ENCODE measurements around the gene VEGFA.
A peak's percentile ranks its signal among the peaks of the same experiment; 100 is the strongest.

The VEGFA gene

DNA sequence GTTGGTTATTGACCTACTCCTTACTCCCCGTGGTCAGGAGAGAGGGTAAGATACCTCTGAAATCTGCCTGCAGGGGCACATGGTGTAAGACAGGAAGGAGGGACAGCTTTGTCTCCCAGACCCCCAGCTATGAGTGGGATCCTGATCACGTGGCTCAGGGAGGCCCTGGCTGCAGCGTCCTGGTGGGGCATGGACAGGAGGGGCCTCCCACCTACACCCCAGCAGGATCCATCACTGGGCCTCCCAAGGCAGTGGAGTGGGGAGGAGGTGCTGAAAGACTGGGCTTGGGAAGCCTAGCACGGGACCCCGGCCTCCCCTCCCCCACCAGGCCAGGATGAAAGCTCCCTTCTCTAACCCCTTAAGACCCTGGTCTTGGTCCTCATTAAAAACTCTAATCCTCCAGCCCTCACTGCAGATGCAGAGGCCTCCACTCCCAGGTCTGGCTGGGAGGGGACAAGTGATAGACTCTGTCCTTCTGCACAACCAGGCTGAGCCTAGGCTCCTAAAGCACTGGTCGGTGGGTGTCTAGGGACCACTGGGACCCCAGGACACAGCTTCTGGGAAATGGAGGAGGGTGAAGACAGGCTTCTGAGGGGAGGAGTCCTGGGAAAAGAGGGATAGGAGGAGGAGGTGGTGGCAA, 29.6 kb upstream of the VEGFA start:
- Histone ChIP-seq H3K27ac (ENCODE audit: low read length) (no peak overlapping the region), H3K9ac (ENCODE audit: low read length) (no peak overlapping the region), H3K4me1 (ENCODE audit: control insufficient read depth, low read depth, low read length) (peaks cover 17% of the 10 kb centered on the region)

DNA sequence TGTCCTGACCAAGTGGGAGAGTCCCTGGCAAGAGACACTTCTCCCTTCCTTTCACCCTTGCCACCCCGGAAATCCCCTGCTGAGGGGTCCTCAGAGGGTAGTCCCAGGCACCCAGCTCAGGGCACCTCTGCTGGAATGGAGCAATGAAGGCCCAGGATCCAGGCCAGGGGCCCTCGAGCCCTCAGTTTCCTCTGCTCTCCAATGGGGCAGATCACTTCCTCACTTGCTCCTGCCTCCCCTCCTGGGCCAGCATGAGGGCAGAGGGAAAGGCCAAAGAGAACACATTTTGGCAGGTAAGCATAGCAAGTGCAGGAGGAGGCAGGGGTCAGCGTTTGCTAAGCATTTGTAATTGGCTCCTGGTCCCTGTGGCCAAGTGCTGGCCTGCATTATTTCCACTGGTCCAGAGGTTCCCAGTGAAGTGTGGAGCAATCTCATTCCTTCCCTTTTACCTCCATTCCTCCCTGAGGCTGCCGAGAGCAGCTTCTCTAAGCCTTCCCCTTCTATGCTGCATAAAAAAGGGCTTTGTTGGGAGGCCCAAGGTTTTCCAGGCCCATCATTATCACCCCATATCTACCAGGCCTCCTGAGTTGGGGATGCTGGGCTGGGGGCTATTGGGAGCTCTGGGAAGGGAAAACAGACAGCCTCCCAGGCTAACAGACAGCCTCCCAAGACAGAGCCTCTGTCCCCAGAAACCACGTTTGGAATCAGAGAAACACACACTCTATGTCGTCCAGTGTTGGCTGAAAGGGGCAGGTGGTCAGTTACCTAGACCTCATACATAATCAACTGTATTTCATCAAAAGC, 28.8 kb upstream of the VEGFA start:
- Histone ChIP-seq H3K9me3 (ENCODE audit: control insufficient read depth, low read depth, low read length) (no peaks in the 10 kb centered on the region), H3K27ac (ENCODE audit: low read length) (no peak overlapping the region), H3K36me3 (ENCODE audit: control insufficient read depth, low read depth, low read length) (no peaks in the 10 kb centered on the region), H3K9ac (ENCODE audit: low read length) (no peak overlapping the region), H3K4me1 (ENCODE audit: control insufficient read depth, low read depth, low read length) (peaks cover 17% of the 10 kb centered on the region), H3K27me3 (ENCODE audit: control insufficient read depth, insufficient read depth, low read length) (no peaks in the 10 kb centered on the region), H3K4me3 (ENCODE audit: low read length) (no peak overlapping the region)

More for the DNA sequence above, 29.6 kb upstream of the VEGFA start:
- no peaks in the 10 kb centered on the region for H3K9me3 ChIP-seq (ENCODE audit: control insufficient read depth, low read depth, low read length)
- no peaks in the 10 kb centered on the region for H3K27me3 ChIP-seq (ENCODE audit: control insufficient read depth, insufficient read depth, low read length)
- H3K4me3 ChIP-seq (ENCODE audit: low read length), result no peak overlapping the region
- no peaks in the 10 kb centered on the region for H3K36me3 ChIP-seq (ENCODE audit: control insufficient read depth, low read depth, low read length)

DNA sequence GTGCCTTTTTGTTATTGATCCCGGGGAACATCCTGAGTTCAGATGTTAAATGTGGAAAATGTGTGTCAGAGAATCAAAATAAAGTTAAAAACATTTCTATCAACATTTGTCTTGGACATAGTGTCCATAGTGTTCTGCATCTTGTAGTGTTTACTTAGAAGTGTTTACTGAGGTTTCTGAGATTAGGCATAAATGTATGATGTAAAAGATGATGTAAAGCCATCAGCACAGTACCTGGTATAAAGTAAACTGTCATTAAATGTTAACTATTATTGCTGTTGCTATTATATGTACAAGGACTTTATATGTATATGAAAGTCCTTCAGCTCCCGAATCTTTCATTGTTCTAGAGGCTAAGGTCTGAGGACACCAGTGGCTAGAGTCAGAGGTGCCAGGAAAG, 28.2 kb upstream of the VEGFA start:
- Histone ChIP-seq H3K36me3 (ENCODE audit: control insufficient read depth, low read depth, low read length) (no peaks in the 10 kb centered on the region), H3K27ac (ENCODE audit: low read length) (no peak overlapping the region), H3K4me1 (ENCODE audit: control insufficient read depth, low read depth, low read length) (peaks cover 17% of the 10 kb centered on the region), H3K27me3 (ENCODE audit: control insufficient read depth, insufficient read depth, low read length) (no peaks in the 10 kb centered on the region), H3K4me3 (ENCODE audit: low read length) (no peak overlapping the region), H3K9ac (ENCODE audit: low read length) (no peak overlapping the region), H3K9me3 (ENCODE audit: control insufficient read depth, low read depth, low read length) (no peaks in the 10 kb centered on the region)

DNA sequence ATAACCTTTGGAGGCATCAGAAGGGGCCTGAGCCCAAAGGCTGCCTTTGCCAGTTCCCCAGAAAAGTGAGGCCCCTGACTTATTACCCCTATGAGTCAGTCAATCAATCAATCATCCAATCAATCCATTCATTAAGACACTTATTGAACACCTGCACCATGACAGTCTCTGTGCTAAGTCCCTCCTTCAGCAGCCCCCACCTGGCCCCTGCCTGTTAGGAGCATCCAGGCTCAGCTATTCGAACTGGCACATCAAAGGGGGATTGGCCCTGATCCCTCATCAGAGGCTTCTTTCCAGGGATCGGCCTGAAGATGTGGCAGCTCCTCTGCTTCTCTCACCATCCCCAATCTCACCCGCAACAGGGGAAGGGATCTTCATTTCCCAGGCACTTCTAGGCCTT, 27.7 kb upstream of the VEGFA start:
- Histone ChIP-seq H3K4me1 (ENCODE audit: control insufficient read depth, low read depth, low read length) (peaks cover 16% of the 10 kb centered on the region), H3K27ac (ENCODE audit: low read length) (no peak overlapping the region), H3K4me3 (ENCODE audit: low read length) (no peak overlapping the region), H3K9ac (ENCODE audit: low read length) (no peak overlapping the region), H3K36me3 (ENCODE audit: control insufficient read depth, low read depth, low read length) (no peaks in the 10 kb centered on the region), H3K27me3 (ENCODE audit: control insufficient read depth, insufficient read depth, low read length) (no peaks in the 10 kb centered on the region), H3K9me3 (ENCODE audit: control insufficient read depth, low read depth, low read length) (no peaks in the 10 kb centered on the region)

DNA sequence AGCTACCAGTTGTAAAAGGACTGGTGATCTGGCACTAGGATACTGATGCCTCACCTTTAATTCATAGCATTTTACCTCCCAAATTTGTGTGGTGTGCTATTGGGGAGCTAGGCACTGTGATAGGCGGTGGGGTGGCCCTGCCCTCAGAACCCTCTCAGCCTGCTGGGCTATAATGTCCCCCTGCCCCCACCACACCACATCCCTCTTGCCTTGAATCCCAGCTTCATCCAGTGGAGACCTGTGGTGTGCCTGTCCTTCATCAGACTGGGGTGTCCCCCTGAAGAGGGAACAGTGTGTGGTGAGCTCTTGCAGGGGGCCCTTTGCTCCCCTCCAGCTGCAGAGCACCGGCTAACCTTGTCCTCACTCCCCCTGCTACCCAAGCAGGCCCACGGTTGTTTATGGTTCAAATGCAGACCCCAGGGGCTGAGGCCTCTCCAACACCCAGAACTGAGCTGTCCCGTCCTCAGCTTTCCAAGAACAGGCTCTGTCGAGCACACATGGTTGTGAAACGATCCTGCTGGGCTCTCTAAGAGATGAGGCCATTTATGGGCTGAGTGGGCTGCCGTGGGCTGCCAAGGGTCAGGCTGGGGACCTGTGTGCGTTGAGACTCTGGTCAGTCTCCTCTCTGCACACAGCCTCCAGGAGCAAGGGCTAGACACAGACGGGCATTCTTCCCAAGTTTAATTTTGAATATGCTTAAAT, 26.9 kb upstream of the VEGFA start:
- no peak overlapping the region for H3K27ac ChIP-seq (ENCODE audit: low read length)
- H3K4me1 ChIP-seq (ENCODE audit: control insufficient read depth, low read depth, low read length), result peaks cover 13% of the 10 kb centered on the region
- H3K9ac ChIP-seq (ENCODE audit: low read length), result no peak overlapping the region
- H3K9me3 ChIP-seq (ENCODE audit: control insufficient read depth, low read depth, low read length), result no peaks in the 10 kb centered on the region
- no peaks in the 10 kb centered on the region for H3K27me3 ChIP-seq (ENCODE audit: control insufficient read depth, insufficient read depth, low read length)
- no peaks in the 10 kb centered on the region for H3K36me3 ChIP-seq (ENCODE audit: control insufficient read depth, low read depth, low read length)
- no peak overlapping the region for H3K4me3 ChIP-seq (ENCODE audit: low read length)

DNA sequence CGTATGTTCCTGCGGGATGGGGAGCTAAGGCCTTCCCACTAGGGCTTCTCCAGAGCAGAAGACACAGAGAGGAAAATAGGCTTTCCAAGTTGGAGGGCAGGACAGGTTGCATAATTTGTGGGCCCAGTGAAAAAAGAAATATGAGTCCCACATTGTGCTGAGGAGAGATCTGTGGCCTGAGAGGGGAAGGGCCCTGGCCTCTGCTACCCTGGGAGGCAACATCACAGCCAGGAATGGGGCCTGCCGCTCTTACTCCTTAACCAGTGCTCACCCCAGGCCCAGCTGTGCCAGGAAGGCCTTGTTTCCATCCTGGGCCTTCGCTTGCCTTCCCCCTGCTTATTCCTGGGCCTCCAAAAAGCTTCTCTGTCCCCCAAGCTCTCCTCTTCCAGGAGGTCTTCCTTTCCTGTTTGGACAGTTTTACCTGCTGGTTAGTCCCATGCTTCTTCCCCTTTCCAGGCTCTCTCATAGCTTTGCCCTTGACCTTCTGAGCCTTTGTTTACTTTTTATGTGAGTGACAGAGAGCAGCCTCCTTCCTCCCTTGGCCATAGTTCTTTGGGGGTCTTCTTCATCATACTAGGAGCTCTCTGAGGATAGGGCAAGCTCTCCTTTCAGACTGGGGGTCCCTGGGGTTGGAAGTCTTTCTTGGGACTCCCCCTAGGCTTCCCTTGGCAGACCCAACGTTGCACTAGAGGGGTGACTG, 26.2 kb upstream of the VEGFA start:
- H3K27ac ChIP-seq (ENCODE audit: low read length), result no peak overlapping the region
- no peak overlapping the region for H3K9ac ChIP-seq (ENCODE audit: low read length)
- H3K27me3 ChIP-seq (ENCODE audit: control insufficient read depth, insufficient read depth, low read length), result no peaks in the 10 kb centered on the region

DNA sequence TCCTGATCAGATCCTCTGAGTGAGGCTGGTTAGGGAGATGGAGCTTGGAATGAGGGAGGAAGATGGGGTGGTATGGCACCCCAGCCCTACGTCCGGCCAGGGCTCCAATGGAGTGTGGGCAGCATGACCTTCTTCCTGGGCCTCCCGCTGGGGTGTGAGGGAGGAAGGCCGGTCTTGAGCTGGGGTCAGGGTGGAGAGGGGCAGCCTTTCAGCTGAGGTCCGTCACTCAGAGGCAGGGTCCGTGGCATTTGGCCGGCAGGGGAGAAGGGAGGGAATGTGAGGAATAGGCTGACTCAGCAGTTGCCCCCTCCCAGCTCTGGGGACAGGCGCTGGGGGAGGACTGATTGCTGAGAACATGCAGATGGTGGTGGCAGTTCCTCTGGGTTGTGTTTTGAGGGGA, 25.5 kb upstream of the VEGFA start:
- no peak overlapping the region for H3K9ac ChIP-seq (ENCODE audit: low read length)
- H3K27me3 ChIP-seq (ENCODE audit: control insufficient read depth, insufficient read depth, low read length), result no peaks in the 10 kb centered on the region
- peak overlapping the region; percentile 25 for H3K27ac ChIP-seq (ENCODE audit: low read length)
- no peak overlapping the region for H3K4me3 ChIP-seq (ENCODE audit: low read length)
- H3K4me1 ChIP-seq (ENCODE audit: control insufficient read depth, low read depth, low read length), result peaks cover 13% of the 10 kb centered on the region
- H3K9me3 ChIP-seq (ENCODE audit: control insufficient read depth, low read depth, low read length), result no peaks in the 10 kb centered on the region
- H3K36me3 ChIP-seq (ENCODE audit: control insufficient read depth, low read depth, low read length), result no peaks in the 10 kb centered on the region

More for the DNA sequence above, 26.2 kb upstream of the VEGFA start:
- no peak overlapping the region for H3K4me3 ChIP-seq (ENCODE audit: low read length)
- peaks cover 13% of the 10 kb centered on the region for H3K4me1 ChIP-seq (ENCODE audit: control insufficient read depth, low read depth, low read length)
- H3K36me3 ChIP-seq (ENCODE audit: control insufficient read depth, low read depth, low read length), result no peaks in the 10 kb centered on the region
- H3K9me3 ChIP-seq (ENCODE audit: control insufficient read depth, low read depth, low read length), result no peaks in the 10 kb centered on the region

DNA sequence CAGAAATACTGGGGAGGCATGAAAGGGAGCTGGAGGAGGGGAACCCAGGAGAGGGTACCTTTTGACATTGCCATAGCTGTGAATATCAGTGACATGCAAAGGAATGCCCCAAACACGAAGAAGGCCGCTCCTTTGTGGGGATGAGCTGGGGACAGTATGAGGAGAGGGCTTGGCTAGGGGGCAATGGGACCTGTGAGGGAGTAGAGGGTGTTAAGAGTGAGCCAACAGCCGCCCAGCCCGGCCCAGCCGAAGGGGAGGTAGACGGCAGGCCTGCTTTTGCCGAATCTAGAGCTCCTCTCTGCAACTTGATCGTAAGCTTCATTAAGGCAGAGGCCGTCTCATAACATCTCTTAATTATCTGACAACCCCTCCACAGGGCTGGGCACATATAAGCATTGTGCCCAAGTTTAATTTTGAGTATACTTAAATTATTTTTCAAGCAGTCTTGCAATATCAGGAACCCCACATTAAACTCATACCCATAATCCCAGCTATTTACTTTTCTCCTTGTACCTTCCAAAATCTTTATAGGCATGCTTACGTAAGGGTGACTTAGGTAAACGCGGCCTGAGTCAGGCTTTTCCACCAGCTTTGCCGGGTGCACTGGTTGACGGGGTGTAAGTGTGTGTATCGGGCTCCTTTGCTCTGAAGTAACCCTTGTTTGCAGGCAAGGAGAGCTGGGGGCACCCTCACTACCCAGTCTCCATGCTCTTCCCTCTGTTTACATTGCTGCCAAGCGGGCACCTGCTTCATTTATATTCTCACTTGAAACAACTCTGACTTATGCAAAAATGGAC, 24.9 kb upstream of the VEGFA start:
- H3K4me1 ChIP-seq (ENCODE audit: control insufficient read depth, low read depth, low read length), result peaks cover 11% of the 10 kb centered on the region
- H3K4me3 ChIP-seq (ENCODE audit: low read length), result no peak overlapping the region
- no peaks in the 10 kb centered on the region for H3K9me3 ChIP-seq (ENCODE audit: control insufficient read depth, low read depth, low read length)
- peak overlapping the region; percentile 25 for H3K27ac ChIP-seq (ENCODE audit: low read length)
- no peaks in the 10 kb centered on the region for H3K27me3 ChIP-seq (ENCODE audit: control insufficient read depth, insufficient read depth, low read length)
- no peak overlapping the region for H3K9ac ChIP-seq (ENCODE audit: low read length)
- no peaks in the 10 kb centered on the region for H3K36me3 ChIP-seq (ENCODE audit: control insufficient read depth, low read depth, low read length)

DNA sequence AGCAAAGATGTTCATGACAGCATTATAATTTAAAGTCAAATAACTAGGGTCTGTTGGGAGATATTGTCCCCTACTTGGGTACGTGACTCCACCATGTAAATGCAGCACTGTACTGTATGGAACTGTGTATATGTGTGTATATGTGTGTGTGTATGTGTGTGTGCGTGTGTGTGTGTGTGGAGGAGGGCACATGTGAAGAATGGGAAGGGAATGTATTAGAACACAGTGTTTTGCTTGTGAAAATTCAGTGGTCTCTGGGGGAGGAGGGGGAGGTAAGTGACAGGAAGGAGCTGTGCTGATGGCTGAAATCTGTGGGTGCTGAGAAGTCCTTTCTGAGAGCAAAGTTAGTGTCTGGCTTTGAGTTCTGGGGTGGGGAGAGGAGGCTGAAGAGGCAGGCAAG, 23.9 kb upstream of the VEGFA start:
- Histone ChIP-seq H3K4me1 (ENCODE audit: control insufficient read depth, low read depth, low read length) (peaks cover 7% of the 10 kb centered on the region), H3K27ac (ENCODE audit: low read length) (no peak overlapping the region), H3K36me3 (ENCODE audit: control insufficient read depth, low read depth, low read length) (no peaks in the 10 kb centered on the region), H3K9ac (ENCODE audit: low read length) (no peak overlapping the region), H3K9me3 (ENCODE audit: control insufficient read depth, low read depth, low read length) (no peaks in the 10 kb centered on the region), H3K27me3 (ENCODE audit: control insufficient read depth, insufficient read depth, low read length) (no peaks in the 10 kb centered on the region), H3K4me3 (ENCODE audit: low read length) (no peak overlapping the region)

DNA sequence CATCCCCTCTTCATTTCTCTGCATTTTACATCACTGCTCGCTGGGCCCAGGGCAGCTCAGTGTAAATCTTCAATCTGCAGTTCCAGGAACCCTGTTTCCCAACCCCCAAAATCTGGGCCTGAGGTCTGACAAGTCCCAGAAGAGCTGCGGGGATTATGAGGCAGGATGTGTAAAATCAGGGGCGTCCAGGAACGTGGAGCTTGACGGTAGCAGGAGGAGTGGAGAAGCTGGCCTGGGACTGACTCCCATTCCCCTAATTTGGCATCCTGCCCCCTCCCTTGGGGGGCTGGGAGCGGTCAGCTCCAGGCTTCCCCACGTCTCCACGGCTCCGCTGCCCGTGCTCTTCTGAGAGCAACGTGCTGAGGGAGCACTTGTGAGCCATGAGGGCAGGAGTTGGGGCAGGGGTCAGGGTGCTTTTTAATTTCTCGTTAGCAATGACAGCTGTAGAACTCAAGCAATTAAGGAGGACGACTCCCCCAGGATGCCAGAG, 23.4 kb upstream of the VEGFA start:
- Histone ChIP-seq H3K36me3 (ENCODE audit: control insufficient read depth, low read depth, low read length) (no peaks in the 10 kb centered on the region), H3K27me3 (ENCODE audit: control insufficient read depth, insufficient read depth, low read length) (no peaks in the 10 kb centered on the region), H3K9me3 (ENCODE audit: control insufficient read depth, low read depth, low read length) (no peaks in the 10 kb centered on the region), H3K9ac (ENCODE audit: low read length) (no peak overlapping the region), H3K27ac (ENCODE audit: low read length) (no peak overlapping the region), H3K4me1 (ENCODE audit: control insufficient read depth, low read depth, low read length) (peaks cover 7% of the 10 kb centered on the region), H3K4me3 (ENCODE audit: low read length) (no peak overlapping the region)
